Activated T-helper 1 cell treated with anti-CD3 and anti-CD28 coated beads, Interleukin-12 subunit alpha, Interleukin-12 subunit beta, Interleukin-2, Interleukin-4 antibody, amounts not matched to agents 30 ng/mL and 10 ng/mL and 1 ng/mL, durations not matched to agents 14 hours and 24 hours and 36 hours (primary cell): ENCODE results near the gene LFNG. TPM values are rescaled to one million over a fixed set of nuclear protein-coding genes. Genes with fewer than 3 reads are reported as not detected.

Experiments used
- DNase-seq: peaks from one replicate; pipeline ENCODE4 v3.0.0; 2021; ENCODE audit warnings: low spot score
- H3K27ac Mint-ChIP-seq: one replicate; pipeline ENCODE4 v1.8.0; 2021; ENCODE audit warnings: mild to moderate bottlenecking, mixed read lengths
- H3K27me3 Mint-ChIP-seq: one replicate; pipeline ENCODE4 v1.8.0; 2022; ENCODE audit warnings: mild to moderate bottlenecking, moderate library complexity, mixed read lengths; ENCODE audit not compliant: insufficient read depth
- H3K36me3 Mint-ChIP-seq: one replicate; pipeline ENCODE4 v1.8.0; 2021; ENCODE audit warnings: low read depth, mixed read lengths
- H3K4me1 Mint-ChIP-seq: one replicate; pipeline ENCODE4 v1.8.0; 2021; ENCODE audit warnings: low read depth, mixed read lengths
- H3K4me3 Mint-ChIP-seq: one replicate; pipeline ENCODE4 v1.8.0; 2021; ENCODE audit warnings: mild to moderate bottlenecking, moderate library complexity, mixed read lengths
- H3K9me3 Mint-ChIP-seq: one replicate; pipeline ENCODE4 v1.8.0; 2021; ENCODE audit warnings: mixed read lengths
- intact Hi-C: fragments of 100-400 bp; cut with micrococcal nuclease; formaldehyde crosslinking; loops from one replicate; pipeline ENCODE4 v1.15.1; 2024
- total RNA-seq: library from RNA; stranded (reverse); gene quantifications from 2 replicates; pipeline ENCODE4 v1.2.3, GENCODE V29; 2022

Gene LFNG, protein sequence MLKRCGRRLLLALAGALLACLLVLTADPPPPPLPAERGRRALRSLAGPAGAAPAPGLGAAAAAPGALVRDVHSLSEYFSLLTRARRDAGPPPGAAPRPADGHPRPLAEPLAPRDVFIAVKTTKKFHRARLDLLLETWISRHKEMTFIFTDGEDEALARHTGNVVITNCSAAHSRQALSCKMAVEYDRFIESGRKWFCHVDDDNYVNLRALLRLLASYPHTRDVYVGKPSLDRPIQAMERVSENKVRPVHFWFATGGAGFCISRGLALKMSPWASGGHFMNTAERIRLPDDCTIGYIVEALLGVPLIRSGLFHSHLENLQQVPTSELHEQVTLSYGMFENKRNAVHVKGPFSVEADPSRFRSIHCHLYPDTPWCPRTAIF
- total RNA-seq, result 34.8 and 34.9 TPM in 2 replicates

DNA sequence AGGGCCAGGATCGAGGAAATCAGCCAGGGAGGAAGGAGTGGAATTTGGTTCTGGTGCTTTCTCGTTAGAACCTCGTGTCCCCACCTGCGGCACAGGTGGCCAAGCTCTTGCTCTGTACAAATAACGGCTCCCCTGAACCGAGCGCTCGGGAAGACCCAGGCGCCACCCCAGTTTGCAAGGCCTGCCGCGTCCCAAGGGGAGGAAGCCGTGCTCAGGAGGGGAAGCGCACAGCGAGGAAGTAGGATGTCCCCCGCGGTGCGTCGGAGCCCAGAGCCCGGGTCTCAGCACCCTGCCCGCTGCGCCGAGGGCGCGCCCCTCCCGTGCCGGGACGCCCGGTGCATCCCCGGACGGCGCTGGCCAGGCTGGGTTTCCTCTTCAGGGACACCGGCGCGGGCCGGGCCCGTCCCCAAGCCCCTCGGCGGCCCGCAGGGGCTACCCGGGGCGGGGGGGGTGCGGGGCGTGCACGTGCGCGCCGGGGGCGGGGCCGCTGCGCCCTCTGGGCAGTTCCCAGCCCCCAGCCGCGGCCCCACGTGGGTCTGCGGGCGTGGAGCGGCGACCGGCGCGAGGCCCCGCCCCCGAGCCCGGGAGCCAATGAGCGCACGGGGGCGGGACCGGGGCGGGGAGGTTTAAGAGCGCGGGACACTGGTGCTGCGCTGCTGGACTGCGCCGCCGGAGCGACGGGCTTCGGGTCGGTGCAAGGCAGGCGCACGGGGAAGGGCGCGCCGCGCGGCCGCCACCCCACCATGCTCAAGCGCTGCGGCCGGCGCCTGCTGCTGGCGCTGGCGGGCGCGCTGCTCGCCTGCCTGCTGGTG is at the start of gene LFNG:
TSS of gene LFNG (plus strand) at position 656 of the 812 bp plus-strand sequence. CDS start at position 744, 88 bp downstream.
- Mint-ChIP-seq H3K4me3 (peak within 1 kb of the TSS; percentile 97), H3K27me3 (no peaks in the 10 kb centered on the region), H3K27ac (peak within 1 kb of the TSS; percentile 91), H3K4me1 (peaks cover 35% of the 10 kb centered on the region), H3K36me3 (peaks cover 2% of the 10 kb centered on the region), H3K9me3 (no peaks in the 10 kb centered on the region)
- intact Hi-C loops, result loop anchor here (1.0 kb wide), 4 partner anchors 11 to 112 kb away; partner anchors contain the start of genes BRAT1 and TTYH3
- peak; percentile 84 for DNase-seq

DNA sequence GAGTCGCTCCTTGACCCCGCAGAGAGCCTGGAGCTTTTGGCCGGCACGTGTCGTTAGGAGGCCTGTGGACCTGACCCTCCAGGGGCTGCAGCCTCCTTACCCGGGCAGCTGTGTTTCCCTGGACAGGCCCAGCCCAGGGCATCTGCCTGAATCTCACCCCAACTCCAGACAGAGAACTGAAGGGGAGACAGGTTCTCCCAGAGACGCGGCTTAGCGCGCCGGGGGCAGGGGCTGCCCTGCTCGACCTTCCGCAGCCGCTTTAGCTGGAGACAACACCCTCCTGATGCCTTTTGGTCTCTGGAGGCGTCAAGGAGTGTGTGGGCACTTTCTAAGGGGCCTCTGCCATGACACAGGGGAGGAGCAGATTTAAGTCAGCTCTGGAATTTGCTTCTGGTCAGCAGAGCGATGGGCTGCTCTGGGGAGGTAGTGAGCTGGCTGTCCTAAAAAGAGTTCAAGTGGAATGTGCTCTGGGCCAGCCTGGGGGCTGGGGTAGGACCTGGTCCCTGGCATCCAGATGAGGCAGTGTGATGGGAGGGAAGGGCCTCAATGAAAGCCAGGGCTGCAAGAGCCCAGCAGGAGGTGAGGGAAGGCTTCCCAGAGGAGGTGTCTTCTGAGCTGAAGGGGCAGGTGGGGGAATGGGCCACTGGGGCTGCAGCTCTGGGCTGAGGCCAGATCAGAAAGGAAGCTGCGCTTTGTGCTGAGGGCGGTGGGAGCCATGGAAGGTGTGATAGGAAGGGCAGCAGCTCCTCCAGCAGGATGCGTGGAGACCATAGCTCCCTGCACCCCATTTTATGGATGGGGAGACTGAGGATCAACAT is 49.2 kb upstream of the LFNG start:
- Mint-ChIP-seq H3K36me3 (no peaks in the 10 kb centered on the region), H3K4me3 (no peak overlapping the region)
- intact Hi-C loops, result no loop called here

DNA sequence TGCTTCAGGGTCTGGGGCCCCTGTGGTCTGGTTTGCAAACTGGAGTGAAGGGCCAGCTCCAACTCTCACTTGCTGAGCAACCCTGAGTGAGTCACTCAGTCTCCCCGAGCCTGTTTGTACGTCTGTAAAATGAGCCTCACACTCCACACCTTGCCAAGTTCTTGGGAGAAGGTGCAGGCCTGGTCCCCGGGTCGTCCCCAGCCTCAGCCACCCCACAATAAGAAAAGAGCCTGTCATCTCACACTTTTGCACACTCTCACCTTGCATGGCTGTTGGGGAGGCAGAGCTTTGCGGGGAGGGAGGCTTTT is 48.6 kb upstream of the LFNG start:
- Mint-ChIP-seq H3K9me3 (no peaks in the 10 kb centered on the region), H3K27me3 (peaks cover 6% of the 10 kb centered on the region), H3K4me1 (peaks cover 5% of the 10 kb centered on the region), H3K27ac (no peak overlapping the region), H3K4me3 (no peak overlapping the region), H3K36me3 (no peaks in the 10 kb centered on the region)
- intact Hi-C loops, result no loop called here
- DNase-seq, result no peak

More for the DNA sequence above, 49.2 kb upstream of the LFNG start:
- DNase-seq, result no peak
- Mint-ChIP-seq H3K9me3 (no peaks in the 10 kb centered on the region), H3K27me3 (peaks cover 6% of the 10 kb centered on the region), H3K27ac (no peak overlapping the region), H3K4me1 (peaks cover 5% of the 10 kb centered on the region)

DNA sequence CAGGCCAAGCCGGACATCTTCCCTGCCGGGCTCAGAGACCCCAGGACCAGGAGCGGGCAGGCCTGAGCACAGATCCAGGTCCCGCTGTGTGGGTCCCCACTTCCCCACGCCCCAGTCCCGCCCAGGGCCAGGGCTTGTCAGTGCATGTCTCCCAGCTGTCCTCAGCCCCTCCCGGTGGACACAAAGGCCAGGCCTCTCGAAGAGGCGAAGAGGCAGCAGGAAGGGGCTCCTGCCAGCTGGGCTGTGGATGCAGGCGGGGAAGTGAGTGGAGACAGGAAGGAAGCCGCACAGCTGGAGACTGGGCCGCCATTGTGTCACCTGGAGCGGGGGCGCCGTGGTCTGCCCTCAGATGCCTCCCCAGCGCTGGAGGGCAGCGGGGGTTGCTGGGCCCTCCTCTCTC is 48.2 kb upstream of the LFNG start:
- no peak overlapping the region for H3K4me3 Mint-ChIP-seq
- H3K36me3 Mint-ChIP-seq, result no peaks in the 10 kb centered on the region
- H3K9me3 Mint-ChIP-seq, result no peaks in the 10 kb centered on the region
- H3K4me1 Mint-ChIP-seq, result peaks cover 5% of the 10 kb centered on the region
- H3K27ac Mint-ChIP-seq, result no peak overlapping the region
- DNase-seq, result no peak
- H3K27me3 Mint-ChIP-seq, result peaks cover 6% of the 10 kb centered on the region
- intact Hi-C loops, result no loop called here

DNA sequence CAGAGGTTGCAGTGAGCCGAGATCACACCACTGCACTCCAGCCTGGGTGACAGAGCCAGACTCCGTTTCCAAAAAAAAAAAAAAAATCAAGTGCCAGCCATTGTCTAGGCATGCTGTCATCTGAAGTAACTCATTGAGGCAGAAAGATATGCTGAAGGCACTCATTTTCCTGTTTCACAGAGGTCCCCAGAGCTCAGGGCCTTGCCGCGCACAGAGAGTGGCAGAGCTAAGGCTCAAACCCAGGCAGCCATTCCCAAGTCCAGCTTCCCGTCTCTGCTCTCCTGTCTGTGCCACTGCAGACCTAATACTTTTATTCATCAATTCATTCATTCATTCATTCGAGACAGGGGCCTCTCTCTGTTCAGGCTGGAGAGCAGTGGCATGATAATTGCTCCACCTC is 46.8 kb upstream of the LFNG start:
- Mint-ChIP-seq H3K27me3 (peaks cover 6% of the 10 kb centered on the region), H3K9me3 (no peaks in the 10 kb centered on the region), H3K27ac (no peak overlapping the region), H3K4me1 (peaks cover 5% of the 10 kb centered on the region), H3K36me3 (no peaks in the 10 kb centered on the region), H3K4me3 (no peak overlapping the region)
- no peak for DNase-seq
- intact Hi-C loops, result no loop called here

DNA sequence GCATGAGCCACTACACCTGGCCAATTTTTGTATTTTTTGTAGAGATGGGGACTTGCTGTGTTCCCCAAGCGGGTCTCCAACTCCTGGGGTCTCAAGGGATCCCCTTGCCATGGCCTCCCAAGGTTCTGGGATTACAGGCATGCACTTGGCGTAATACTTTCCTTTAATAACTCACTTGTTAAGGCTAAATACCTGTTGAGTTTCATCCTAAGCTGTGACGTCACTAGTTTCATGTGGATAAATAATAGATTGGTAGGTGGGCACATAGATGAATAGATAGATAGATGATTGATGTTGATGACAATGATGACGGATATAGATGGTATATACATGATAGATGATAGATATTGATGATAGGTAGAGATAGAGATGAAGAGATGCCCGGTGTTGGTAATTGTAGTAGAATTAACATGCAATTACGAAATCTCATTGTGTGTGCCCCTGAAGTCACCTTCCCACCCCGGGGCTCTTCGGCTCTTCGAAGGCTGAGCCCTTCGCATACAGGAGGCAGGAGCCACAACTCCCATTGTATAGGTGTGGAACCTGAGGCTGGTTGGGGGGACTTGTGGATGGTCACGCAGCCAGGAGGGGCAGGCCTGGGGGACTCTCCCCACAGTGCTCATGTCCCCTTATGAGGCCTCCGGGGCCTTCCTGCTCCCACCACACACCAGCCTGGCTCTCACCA is 45.9 kb upstream of the LFNG start:
- Mint-ChIP-seq H3K4me1 (peaks cover 5% of the 10 kb centered on the region), H3K4me3 (no peak overlapping the region), H3K27ac (no peak overlapping the region), H3K9me3 (no peaks in the 10 kb centered on the region), H3K27me3 (peaks cover 6% of the 10 kb centered on the region), H3K36me3 (no peaks in the 10 kb centered on the region)
- DNase-seq, result no peak
- intact Hi-C loops, result no loop called here

DNA sequence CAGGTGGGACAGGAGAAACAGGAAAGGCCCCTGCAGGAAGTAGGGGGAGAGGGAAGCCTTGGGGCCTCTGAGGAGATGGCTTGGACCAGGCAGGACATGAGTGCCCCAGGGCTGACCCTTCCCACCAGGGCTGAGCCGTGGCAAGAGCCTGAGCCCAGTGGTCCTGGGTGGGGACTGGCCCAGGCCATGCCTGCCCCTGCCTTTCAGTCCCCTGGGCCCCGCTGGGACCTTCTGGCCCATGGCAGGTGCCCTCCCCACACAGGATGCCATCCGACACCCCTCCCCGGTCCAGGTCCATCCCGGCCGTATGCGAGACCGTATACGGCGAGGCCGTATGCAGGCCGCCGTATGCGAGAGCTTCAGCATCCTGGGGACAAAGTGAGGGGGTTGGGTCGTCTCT is 45.4 kb upstream of the LFNG start:
- no peak for DNase-seq
- Mint-ChIP-seq H3K27ac (no peak overlapping the region), H3K4me3 (no peak overlapping the region), H3K9me3 (no peaks in the 10 kb centered on the region), H3K4me1 (no peaks in the 10 kb centered on the region), H3K36me3 (no peaks in the 10 kb centered on the region), H3K27me3 (peaks cover 4% of the 10 kb centered on the region)
- intact Hi-C loops, result no loop called here

DNA sequence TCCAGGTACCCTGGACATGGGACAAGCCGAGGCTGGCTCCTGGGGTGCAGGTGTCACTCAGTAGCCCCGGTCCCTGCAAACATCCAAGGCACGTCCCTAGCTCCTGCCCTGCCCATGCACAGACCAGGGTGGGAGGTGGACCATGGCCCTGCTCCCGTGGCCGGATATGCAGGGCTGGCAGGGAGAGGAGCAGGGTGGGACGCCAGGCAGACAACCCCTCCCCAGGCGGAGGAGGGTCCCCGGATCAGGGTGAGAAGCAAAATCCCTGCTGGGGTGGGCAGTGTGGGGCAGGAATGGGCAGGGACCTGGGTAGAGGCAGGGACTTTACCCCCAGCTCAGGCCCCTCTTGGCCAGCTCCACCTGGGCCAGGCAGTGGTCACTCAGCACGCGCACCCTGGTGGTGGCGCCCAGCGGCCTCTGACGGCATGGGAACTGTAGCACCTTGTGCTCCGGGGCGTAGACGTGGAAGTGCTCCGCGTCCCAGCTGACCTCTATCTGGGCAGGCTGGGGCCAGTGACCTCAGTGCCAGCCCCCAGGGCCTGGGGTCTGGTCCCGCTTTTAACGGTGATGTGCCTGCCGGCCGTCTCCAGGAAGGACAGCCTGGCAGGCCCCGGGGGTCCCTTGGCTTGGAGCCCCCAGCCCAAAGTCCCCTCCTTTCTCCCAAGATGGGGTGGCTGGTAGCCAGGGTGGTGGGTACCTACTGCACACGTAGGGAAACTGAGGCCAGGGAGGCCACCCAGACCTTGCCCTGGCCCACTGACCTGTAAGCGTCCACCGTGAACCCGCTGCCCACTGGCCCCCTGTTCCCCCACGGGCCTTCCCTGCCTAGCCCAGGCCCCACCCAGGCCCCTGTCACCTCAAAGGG is 44.5 kb upstream of the LFNG start:
- no peaks in the 10 kb centered on the region for H3K4me1 Mint-ChIP-seq
- no peaks in the 10 kb centered on the region for H3K36me3 Mint-ChIP-seq
- H3K27ac Mint-ChIP-seq, result no peak overlapping the region
- no peaks in the 10 kb centered on the region for H3K9me3 Mint-ChIP-seq
- peaks cover 4% of the 10 kb centered on the region for H3K27me3 Mint-ChIP-seq
- DNase-seq, result no peak
- intact Hi-C loops, result no loop called here
- H3K4me3 Mint-ChIP-seq, result no peak overlapping the region

DNA sequence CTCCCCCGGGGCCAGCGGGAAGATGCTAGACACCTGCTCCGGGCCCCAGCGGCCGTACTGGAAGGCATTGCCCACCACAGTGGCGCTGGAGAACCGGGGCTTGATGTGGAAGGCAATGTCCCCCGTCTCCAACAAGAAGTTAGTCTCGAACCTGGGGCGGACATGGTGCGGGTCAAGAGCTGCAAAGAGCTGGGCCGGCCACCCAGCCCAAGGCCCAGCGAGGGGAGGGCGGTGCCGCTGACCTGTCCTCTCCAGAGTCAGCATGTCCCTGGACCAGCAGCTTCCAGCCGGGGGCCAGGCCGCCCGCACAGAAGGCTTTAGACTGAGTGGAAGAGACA is 43.9 kb upstream of the LFNG start:
- DNase-seq, result no peak
- H3K36me3 Mint-ChIP-seq, result no peaks in the 10 kb centered on the region

DNA sequence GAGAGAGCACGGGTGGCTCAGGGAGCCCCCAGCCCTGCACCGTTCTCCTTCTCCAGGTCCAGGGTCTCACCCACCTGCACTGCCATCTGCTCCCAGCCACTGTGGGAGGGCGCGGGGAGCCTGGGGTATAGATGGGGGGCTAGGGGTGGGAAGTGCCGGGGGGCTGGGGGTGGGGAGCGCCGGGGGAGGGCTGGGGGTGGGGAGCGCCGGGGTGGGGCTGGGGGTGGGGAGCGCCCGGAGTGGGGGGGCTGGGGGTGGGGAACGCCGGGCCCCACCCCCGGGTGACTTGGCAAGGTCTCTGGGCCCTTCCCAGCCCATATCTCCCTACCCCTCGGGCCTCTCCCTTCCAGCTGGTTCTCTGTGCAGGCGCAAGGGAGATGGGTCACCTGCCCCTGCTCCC is 43.3 kb upstream of the LFNG start, which contains the start of gene GRIFIN:
TSS of gene GRIFIN (minus strand) at position 101 of the 400 bp plus-strand sequence. CDS start at position 86, 15 bp downstream.
- Mint-ChIP-seq H3K9me3 (no peaks in the 10 kb centered on the region), H3K27me3 (peaks cover 6% of the 10 kb centered on the region), H3K4me1 (no peaks in the 10 kb centered on the region), H3K4me3 (no peak within 1 kb of the TSS), H3K27ac (no peak within 1 kb of the TSS), H3K36me3 (no peaks in the 10 kb centered on the region)
- DNase-seq, result no peak
- intact Hi-C loops, result loop anchor here (2.0 kb wide), 1 partner anchor 79 kb away; the partner anchor contains the start of gene BRAT1

More for the DNA sequence above, 43.9 kb upstream of the LFNG start:
- Mint-ChIP-seq H3K4me3 (no peak overlapping the region), H3K27ac (no peak overlapping the region), H3K9me3 (no peaks in the 10 kb centered on the region), H3K27me3 (peaks cover 4% of the 10 kb centered on the region), H3K4me1 (no peaks in the 10 kb centered on the region)
- intact Hi-C loops, result loop anchor here (2.0 kb wide), 1 partner anchor 79 kb away; the partner anchor contains the start of gene BRAT1

DNA sequence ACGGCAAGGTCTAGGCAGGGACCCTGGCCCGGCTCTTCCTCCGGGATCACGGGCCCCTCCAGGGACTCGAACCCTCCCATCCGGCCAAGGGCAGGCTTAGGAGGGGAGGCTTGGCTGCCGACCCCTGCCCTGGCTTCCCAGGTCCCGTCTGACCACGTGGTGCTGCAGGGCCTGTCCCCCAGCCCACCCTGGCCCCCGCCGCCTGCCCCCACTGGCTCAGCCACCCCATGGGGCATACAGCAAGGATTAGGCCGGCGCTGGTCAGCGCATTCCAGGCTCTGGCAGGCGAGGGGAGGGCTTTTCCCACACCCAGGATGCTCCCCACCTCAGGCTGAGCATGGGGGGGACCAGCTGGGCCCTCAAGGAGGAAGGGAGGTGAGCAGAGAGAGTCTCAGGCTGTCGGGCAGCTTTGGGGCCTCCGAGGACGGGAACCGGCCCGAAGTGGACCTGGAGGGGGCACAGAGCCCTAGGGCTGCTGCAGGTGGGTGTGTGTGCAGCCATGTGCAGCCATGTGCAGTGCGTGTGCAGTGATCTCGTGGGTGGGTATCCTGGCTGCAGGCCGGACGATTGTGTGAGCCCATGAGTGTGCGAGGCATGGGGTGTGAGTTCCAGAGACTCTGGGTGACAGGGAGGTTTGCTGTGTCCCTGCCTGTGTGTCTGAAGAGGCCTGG is 42.7 kb upstream of the LFNG start:
- Mint-ChIP-seq H3K4me1 (no peaks in the 10 kb centered on the region), H3K27me3 (peaks cover 8% of the 10 kb centered on the region), H3K36me3 (no peaks in the 10 kb centered on the region), H3K9me3 (no peaks in the 10 kb centered on the region), H3K4me3 (no peak overlapping the region), H3K27ac (no peak overlapping the region)
- intact Hi-C loops, result loop anchor here (1.0 to 2.0 kb wide), 5 partner anchors 42 to 232 kb away; partner anchors contain the start of genes BRAT1, LFNG and TTYH3
- no peak for DNase-seq
